Suprapubic skin (tissue), 4 donors: ENCODE measurements around the gene IPMK.

ENCODE experiments used
- EP300 ChIP-seq: sonication (generic); formaldehyde crosslinking; IDR thresholded peaks from one replicate; pipeline ENCODE4 v1.6.1; 2017; ENCODE audit warnings: antibody characterized with exemption
- POLR2AphosphoS5 ChIP-seq, 3 donors: sonication (generic); formaldehyde crosslinking; IDR thresholded peaks; one replicate each; pipeline ENCODE4 v1.6.1; 2017; ENCODE audit warnings: antibody characterized with exemption in 3 of 3
- TF ChIP-seq, protein P1 (sequence below), 2 donors: fragments of 200-600 bp in 1 of 2; fragments of 450-650 bp in 1 of 2; sonication (generic) in 1 of 2; IDR thresholded peaks; one replicate each; pipeline ENCODE4 v1.5.1; 2016 to 2019; ENCODE audit warnings: antibody characterized with exemption in 2 of 2, mild to moderate bottlenecking in 1 of 2, moderate library complexity in 1 of 2

DNA sequence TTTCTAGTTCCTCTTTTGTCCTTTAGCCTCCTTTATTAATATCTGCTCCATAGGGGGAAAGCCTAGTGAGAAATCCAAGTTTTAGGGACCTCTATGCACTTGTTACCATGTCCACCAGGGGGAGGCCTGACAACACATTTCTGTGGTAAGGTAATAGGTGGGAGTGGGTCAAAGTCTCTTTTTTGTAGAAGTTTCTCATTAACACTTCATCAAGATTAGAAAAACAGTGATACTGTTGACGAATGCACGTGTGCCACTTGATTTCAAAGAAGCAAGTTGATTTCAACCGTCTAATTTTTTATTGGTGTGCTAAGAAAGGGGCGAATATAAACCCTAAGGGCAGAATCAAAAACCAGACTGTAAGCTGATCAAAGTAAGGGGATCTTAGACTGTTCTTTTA, 31.9 kb upstream of the IPMK start:
- TF ChIP-seq, protein P1, sequence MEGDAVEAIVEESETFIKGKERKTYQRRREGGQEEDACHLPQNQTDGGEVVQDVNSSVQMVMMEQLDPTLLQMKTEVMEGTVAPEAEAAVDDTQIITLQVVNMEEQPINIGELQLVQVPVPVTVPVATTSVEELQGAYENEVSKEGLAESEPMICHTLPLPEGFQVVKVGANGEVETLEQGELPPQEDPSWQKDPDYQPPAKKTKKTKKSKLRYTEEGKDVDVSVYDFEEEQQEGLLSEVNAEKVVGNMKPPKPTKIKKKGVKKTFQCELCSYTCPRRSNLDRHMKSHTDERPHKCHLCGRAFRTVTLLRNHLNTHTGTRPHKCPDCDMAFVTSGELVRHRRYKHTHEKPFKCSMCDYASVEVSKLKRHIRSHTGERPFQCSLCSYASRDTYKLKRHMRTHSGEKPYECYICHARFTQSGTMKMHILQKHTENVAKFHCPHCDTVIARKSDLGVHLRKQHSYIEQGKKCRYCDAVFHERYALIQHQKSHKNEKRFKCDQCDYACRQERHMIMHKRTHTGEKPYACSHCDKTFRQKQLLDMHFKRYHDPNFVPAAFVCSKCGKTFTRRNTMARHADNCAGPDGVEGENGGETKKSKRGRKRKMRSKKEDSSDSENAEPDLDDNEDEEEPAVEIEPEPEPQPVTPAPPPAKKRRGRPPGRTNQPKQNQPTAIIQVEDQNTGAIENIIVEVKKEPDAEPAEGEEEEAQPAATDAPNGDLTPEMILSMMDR (IDR thresholded peaks at IDR 0.05) = peak; percentile 39 to 62
- no peak for TF ChIP-seq POLR2AphosphoS5 (IDR thresholded peaks at IDR 0.05)
- TF ChIP-seq EP300 = no peak
